ENCODE measurements around the gene RHCG.

DNA sequence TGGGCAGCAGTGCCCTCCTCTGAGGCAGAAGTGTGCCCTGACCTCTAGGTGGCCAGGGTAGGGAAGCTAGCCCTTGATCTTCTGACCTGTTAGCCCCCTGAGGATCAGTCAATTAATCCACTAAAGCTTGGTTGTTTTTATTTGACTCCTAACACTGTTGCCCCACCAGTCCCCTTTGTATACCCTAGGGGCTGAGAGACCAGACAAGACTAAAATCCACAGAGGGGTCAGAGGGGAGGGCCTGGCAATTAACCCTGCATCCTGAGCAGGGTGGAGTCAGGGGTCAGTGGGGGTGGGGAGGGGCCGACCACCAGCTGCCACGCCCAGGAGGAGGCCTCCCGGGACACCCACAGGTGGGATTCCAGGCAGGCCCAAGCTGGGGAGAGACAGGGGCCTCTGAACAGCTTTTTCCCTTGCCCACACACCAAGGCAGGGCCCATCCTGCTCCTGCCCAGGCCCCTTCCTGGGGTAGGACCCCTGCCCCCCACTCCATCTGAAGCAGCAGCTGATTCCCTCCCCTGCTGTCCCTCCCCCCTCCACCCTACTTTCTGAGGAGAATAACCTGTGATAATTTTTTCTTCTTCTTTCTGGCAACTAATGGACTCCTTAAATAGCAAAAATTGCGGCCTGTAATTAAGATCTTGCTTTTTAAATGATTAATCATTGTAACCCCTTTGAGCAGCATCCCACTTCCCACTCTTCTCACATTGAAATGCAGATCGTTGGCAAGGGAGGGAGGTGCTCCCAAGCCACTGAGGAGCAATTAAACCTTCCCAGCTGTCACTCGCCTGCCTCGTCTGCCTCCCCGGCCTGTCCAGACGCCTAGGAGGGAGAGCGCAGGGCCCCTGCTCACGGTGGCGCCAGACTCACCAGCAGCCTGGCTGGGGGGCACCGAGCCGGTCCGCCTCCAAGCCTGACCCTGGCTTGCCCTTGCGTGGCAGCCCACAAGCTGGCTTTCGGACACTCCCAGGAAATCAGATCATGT is 51.9 kb downstream of the RHCG start:
- TF ChIP-seq, protein P1, sequence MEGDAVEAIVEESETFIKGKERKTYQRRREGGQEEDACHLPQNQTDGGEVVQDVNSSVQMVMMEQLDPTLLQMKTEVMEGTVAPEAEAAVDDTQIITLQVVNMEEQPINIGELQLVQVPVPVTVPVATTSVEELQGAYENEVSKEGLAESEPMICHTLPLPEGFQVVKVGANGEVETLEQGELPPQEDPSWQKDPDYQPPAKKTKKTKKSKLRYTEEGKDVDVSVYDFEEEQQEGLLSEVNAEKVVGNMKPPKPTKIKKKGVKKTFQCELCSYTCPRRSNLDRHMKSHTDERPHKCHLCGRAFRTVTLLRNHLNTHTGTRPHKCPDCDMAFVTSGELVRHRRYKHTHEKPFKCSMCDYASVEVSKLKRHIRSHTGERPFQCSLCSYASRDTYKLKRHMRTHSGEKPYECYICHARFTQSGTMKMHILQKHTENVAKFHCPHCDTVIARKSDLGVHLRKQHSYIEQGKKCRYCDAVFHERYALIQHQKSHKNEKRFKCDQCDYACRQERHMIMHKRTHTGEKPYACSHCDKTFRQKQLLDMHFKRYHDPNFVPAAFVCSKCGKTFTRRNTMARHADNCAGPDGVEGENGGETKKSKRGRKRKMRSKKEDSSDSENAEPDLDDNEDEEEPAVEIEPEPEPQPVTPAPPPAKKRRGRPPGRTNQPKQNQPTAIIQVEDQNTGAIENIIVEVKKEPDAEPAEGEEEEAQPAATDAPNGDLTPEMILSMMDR (IDR thresholded peaks at IDR 0.05): no peak
- TF ChIP-seq POLR2A (IDR thresholded peaks at IDR 0.05) (no peak), EP300 (IDR thresholded peaks at IDR 0.05) (no peak)

Data from tibial nerve (tissue), 4 donors.